ENCODE results near the gene CAV3. TPM values are rescaled to one million over a fixed set of nuclear protein-coding genes. Genes with fewer than 3 reads are reported as not detected.
A peak's percentile ranks its signal among the peaks of the same experiment; 100 is the strongest.

Gene CAV3
- total and polyA plus RNA-seq, 2 experiments from 2014 or later, result 0.15 TPM; not detected in 1

DNA sequence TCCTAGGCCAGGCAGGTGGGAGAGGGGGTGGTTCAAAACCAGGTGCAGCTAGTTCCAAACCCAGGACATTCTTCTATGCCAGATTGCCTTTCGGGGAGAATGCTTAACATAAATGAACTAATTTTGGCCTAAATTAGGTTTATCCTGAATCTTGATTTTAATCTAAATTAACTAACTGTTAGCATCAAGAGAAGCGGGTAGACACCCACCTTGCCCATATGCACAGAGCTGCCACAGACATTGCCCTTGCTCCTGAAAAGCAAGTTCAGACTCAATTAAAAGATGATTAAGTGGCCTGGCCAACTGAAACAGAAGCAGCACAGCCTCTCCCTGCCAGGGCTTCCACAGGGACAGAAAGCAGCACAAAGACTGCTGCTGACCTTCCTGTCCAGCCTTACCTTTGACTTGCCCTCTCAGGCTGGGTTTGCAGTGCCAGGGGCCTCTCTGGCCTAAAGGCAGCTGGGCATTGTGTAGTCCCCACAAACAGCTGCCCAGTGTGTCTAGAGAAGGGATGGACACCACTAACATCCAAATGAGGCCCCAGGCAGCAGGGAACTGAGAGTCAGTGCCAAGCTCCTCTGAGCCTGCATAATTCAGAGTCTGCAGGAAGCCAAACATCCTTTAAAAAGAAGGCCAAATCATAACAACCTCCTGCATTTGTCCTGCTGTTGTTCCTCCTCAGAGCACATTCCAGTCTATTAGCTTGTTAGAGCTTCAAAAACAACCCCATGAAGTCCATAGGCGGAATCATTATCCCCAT lies 51.3 kb downstream of the CAV3 start:
- Histone ChIP-seq H3K4me1 (ENCODE audit: insufficient read depth) (no peaks in the 10 kb centered on the region), H3K27me3 (replicated peaks; ENCODE audit: insufficient read depth) (no peaks in the 10 kb centered on the region), H3K9me2 (ENCODE audit: insufficient read depth) (no peaks in the 10 kb centered on the region), H3K36me3 (ENCODE audit: low read depth) (no peaks in the 10 kb centered on the region), H3K9ac (no peak overlapping the region), H3K9me3 (ENCODE audit: low read depth) (no peaks in the 10 kb centered on the region), H3K27ac (no peak overlapping the region), H3K4me2 (ENCODE audit: unreplicated experiment) (no peak overlapping the region), H3K79me2 (ENCODE audit: insufficient read depth) (no peaks in the 10 kb centered on the region), H2AFZ (no peak overlapping the region), H4K20me1 (ENCODE audit: insufficient read depth) (no peaks in the 10 kb centered on the region), H3K4me3 (no peak overlapping the region), H3F3A (ENCODE audit: insufficient read depth) (no peaks in the 10 kb centered on the region)
- WGBS, 2 experiments (ENCODE audit: low coverage in 1 of 2, low lambda C conversion rate in 2 of 2, missing lambda C conversion rate in 2 of 2), result 94 to 98% methylated on average over 3 of the region's 3 CpGs
- DNase-seq, result no peak
- TF ChIP-seq EZH2 (IDR thresholded peaks at IDR 0.05; ENCODE audit: insufficient read depth, poor library complexity, severe bottlenecking), result no peak
- TF ChIP-seq EZH2phosphoT487 (IDR thresholded peaks at IDR 0.05; ENCODE audit: insufficient read depth, low read depth), result no peak
- in situ Hi-C loops (cut with MboI), result no loop called here

DNA sequence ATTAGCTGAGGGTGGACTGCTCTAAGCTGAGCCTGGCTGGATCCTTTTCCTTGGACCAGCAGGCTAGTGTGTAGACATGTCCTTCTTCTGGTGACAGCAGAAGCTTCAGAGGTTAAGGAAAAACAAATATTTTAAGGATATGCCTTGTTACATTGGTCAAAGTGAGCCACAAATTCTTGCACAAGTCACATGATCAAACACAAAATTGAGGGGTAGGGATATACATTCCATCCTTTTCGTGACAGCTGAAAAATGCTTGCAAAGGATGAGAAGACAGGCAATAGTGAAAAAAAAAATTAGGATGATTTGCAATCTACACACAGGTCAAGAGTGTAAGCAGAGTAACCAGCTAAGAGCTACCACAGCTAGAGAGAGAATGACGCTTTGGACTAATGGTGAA lies 56.9 kb downstream of the CAV3 start:
- H3F3A ChIP-seq (ENCODE audit: insufficient read depth), result no peaks in the 10 kb centered on the region
- H3K36me3 ChIP-seq (ENCODE audit: low read depth), result no peaks in the 10 kb centered on the region
- H3K79me2 ChIP-seq (ENCODE audit: insufficient read depth), result no peaks in the 10 kb centered on the region
- no peaks in the 10 kb centered on the region for H3K27me3 ChIP-seq (replicated peaks; ENCODE audit: insufficient read depth)
- H3K27ac ChIP-seq, result no peak overlapping the region
- WGBS, 2 experiments (ENCODE audit: low coverage in 1 of 2, low lambda C conversion rate in 2 of 2, missing lambda C conversion rate in 2 of 2), result 86 to 89% methylated on average over 2 of the region's 2 CpGs
- H4K20me1 ChIP-seq (ENCODE audit: insufficient read depth), result no peaks in the 10 kb centered on the region
- H3K9ac ChIP-seq, result no peak overlapping the region
- H3K4me2 ChIP-seq (ENCODE audit: unreplicated experiment), result no peak overlapping the region
- no peaks in the 10 kb centered on the region for H3K9me2 ChIP-seq (ENCODE audit: insufficient read depth)
- peaks cover 9% of the 10 kb centered on the region for H3K4me1 ChIP-seq (ENCODE audit: insufficient read depth)
- in situ Hi-C loops (cut with MboI), result no loop called here
- no peak for TF ChIP-seq EZH2phosphoT487 (IDR thresholded peaks at IDR 0.05; ENCODE audit: insufficient read depth, low read depth)
- no peak for TF ChIP-seq EZH2 (IDR thresholded peaks at IDR 0.05; ENCODE audit: insufficient read depth, poor library complexity, severe bottlenecking)
- no peak for DNase-seq
- no peak overlapping the region for H2AFZ ChIP-seq
- H3K4me3 ChIP-seq, result no peak overlapping the region
- no peaks in the 10 kb centered on the region for H3K9me3 ChIP-seq (ENCODE audit: low read depth)

DNA sequence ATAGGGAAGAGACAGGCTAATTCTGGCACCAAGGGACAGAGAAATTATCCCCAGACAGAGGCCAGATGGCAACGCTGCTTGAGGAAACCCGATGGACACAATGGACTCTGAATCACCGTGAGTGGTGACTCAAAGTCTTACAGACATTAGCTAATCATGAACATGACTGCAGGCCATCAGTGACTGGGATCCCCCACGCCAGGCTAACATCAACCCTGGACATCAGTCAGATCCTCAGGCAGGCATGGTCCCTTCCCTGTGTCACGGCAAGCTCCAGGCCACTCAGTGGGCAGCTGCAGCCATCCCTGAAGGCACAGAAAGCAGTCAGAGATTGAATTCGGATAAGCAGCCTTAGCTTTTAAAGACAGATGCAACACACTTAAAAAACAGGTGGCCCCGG lies 59.6 kb downstream of the CAV3 start:
- no peaks in the 10 kb centered on the region for H3K36me3 ChIP-seq (ENCODE audit: low read depth)
- H3K4me1 ChIP-seq (ENCODE audit: insufficient read depth), result peaks cover 10% of the 10 kb centered on the region
- H3K4me3 ChIP-seq, result no peak overlapping the region
- no peak for TF ChIP-seq EZH2 (IDR thresholded peaks at IDR 0.05; ENCODE audit: insufficient read depth, poor library complexity, severe bottlenecking)
- no peak for TF ChIP-seq EZH2phosphoT487 (IDR thresholded peaks at IDR 0.05; ENCODE audit: insufficient read depth, low read depth)
- in situ Hi-C loops (cut with MboI), result no loop called here
- H3K27me3 ChIP-seq (replicated peaks; ENCODE audit: insufficient read depth), result no peaks in the 10 kb centered on the region
- H3K9ac ChIP-seq, result no peak overlapping the region
- no peak overlapping the region for H3K4me2 ChIP-seq (ENCODE audit: unreplicated experiment)
- DNase-seq, result peak; percentile 94
- WGBS, 2 experiments (ENCODE audit: low coverage in 1 of 2, low lambda C conversion rate in 2 of 2, missing lambda C conversion rate in 2 of 2), result 28 to 63% methylated on average over 4 to 6 of the region's 7 CpGs
- H3K9me2 ChIP-seq (ENCODE audit: insufficient read depth), result no peaks in the 10 kb centered on the region
- no peaks in the 10 kb centered on the region for H4K20me1 ChIP-seq (ENCODE audit: insufficient read depth)
- peak overlapping the region; percentile 34; the same call in 1 of the 2 replicates for H3K27ac ChIP-seq
- H2AFZ ChIP-seq, result no peak overlapping the region
- H3K79me2 ChIP-seq (ENCODE audit: insufficient read depth), result no peaks in the 10 kb centered on the region
- no peaks in the 10 kb centered on the region for H3F3A ChIP-seq (ENCODE audit: insufficient read depth)
- no peaks in the 10 kb centered on the region for H3K9me3 ChIP-seq (ENCODE audit: low read depth)

DNA sequence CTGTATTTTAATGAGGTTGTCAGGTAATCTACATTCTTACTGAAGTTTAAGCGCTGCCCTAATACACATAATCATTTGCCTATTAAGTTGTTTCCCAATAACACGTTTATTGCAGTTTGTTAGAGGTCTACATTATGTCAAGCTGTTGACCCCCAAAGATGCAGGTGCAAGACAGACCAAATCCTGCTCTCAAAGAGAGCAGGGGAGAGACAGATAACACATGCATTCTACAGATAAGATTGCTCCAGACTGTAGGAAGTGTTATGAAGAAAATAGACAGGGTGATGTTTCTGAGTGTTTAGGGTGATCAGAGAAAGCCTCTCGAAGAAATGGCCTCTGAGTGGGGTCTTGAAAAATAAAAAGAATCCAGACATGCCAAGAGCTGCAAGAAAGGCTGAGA lies 60.6 kb downstream of the CAV3 start:
- H3K9ac ChIP-seq, result no peak overlapping the region
- peaks cover 4% of the 10 kb centered on the region; the same call in 1 of the 2 replicates for H3F3A ChIP-seq (ENCODE audit: insufficient read depth)
- no peaks in the 10 kb centered on the region for H3K9me3 ChIP-seq (ENCODE audit: low read depth)
- H3K4me3 ChIP-seq, result no peak overlapping the region
- H3K79me2 ChIP-seq (ENCODE audit: insufficient read depth), result no peaks in the 10 kb centered on the region
- H3K27me3 ChIP-seq (replicated peaks; ENCODE audit: insufficient read depth), result no peaks in the 10 kb centered on the region
- H3K27ac ChIP-seq, result no peak overlapping the region
- no peak overlapping the region for H3K4me2 ChIP-seq (ENCODE audit: unreplicated experiment)
- TF ChIP-seq EZH2phosphoT487 (IDR thresholded peaks at IDR 0.05; ENCODE audit: insufficient read depth, low read depth) (no peak), EZH2 (IDR thresholded peaks at IDR 0.05; ENCODE audit: insufficient read depth, poor library complexity, severe bottlenecking) (no peak)
- H3K4me1 ChIP-seq (ENCODE audit: insufficient read depth), result peaks cover 14% of the 10 kb centered on the region
- no peak overlapping the region for H2AFZ ChIP-seq
- no peak for DNase-seq
- WGBS, 2 experiments (ENCODE audit: low coverage in 1 of 2, low lambda C conversion rate in 2 of 2, missing lambda C conversion rate in 2 of 2), result 68 to 77% methylated on average over 3 of the region's 3 CpGs
- no peaks in the 10 kb centered on the region for H3K36me3 ChIP-seq (ENCODE audit: low read depth)
- no peaks in the 10 kb centered on the region for H4K20me1 ChIP-seq (ENCODE audit: insufficient read depth)
- no peaks in the 10 kb centered on the region for H3K9me2 ChIP-seq (ENCODE audit: insufficient read depth)
- in situ Hi-C loops (cut with MboI), result no loop called here

Other genes starting within 250 kb of the CAV3 start
- 149 and 259 TPM in 2 replicates for gene LMCD1, start 232.0 kb upstream of the CAV3 start, total RNA-seq (2014; rRNA removed; shearing (Covaris generic))
- gene LMCD1, start 232.0 kb upstream of the CAV3 start, polyA plus RNA-seq (2016; fragmentation: Nextera tagmentation; extraction: Ambion mirVana), result 187 and 189 TPM in 2 replicates
- gene SSUH2, start 89.0 kb upstream of the CAV3 start, total RNA-seq (2014; rRNA removed; shearing (Covaris generic)), result 0.13 and 0.76 TPM in 2 replicates
- 0.18 TPM in 1 of 2 replicates, not detected in the other for gene SSUH2, start 89.0 kb upstream of the CAV3 start, polyA plus RNA-seq (2016; fragmentation: Nextera tagmentation; extraction: Ambion mirVana)
- 269 and 340 TPM in 2 replicates for gene OXTR, start 35.8 kb downstream of the CAV3 start, total RNA-seq (2014; rRNA removed; shearing (Covaris generic))
- 123 and 128 TPM in 2 replicates for gene OXTR, start 35.8 kb downstream of the CAV3 start, polyA plus RNA-seq (2016; fragmentation: Nextera tagmentation; extraction: Ambion mirVana)
- gene RAD18, start 229.7 kb downstream of the CAV3 start, total RNA-seq (2014; rRNA removed; shearing (Covaris generic)), result 14.3 and 26.6 TPM in 2 replicates
- gene RAD18, start 229.7 kb downstream of the CAV3 start, polyA plus RNA-seq (2016; fragmentation: Nextera tagmentation; extraction: Ambion mirVana), result 17.5 and 17.7 TPM in 2 replicates